Prostate gland (tissue), 2 donors: ENCODE measurements around the gene C1orf21.

Experiments used
- POLR2A ChIP-seq: fragments of 450-650 bp; IDR thresholded peaks from one replicate; pipeline ENCODE4 v1.6.1; 2016; ENCODE audit warnings: antibody characterized with exemption, mild to moderate bottlenecking
- POLR2AphosphoS5 ChIP-seq: sonication (generic); formaldehyde crosslinking; IDR thresholded peaks from one replicate; pipeline ENCODE4 v1.6.1; 2017; ENCODE audit warnings: antibody characterized with exemption
- TF ChIP-seq, protein P1 (sequence below), 4 experiments: fragments of 200-600 bp in 2 of 4; fragments of 450-650 bp in 2 of 4; sonication (generic) in 2 of 4; IDR thresholded peaks; 1 replicate in 3 of 4; 2 replicates in 1 of 4; pipeline ENCODE4 v1.5.1; 2016 to 2019; ENCODE audit warnings: antibody characterized with exemption in 4 of 4, mild to moderate bottlenecking in 2 of 4, moderate library complexity in 2 of 4

DNA sequence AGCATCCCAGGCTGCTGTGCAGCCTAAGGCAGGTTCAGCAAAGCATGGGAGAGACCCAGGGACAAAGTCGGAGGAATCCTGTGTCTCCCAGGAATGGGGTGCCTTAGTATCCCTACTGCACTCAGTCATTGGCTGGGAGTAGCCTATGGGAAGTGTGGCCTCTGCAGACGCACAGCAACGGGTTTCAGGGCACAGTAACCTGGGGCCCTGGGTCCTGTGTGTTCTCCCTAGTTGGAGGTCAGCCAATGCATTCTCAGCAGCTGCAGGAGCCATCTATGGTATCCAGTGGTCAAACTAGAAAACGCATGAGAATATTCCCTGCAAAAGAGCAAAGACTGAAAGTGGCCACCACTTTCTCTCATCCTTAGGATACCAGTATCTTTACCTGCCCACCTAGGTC is 13.7 kb upstream of the C1orf21 start:
- TF ChIP-seq, protein P1, sequence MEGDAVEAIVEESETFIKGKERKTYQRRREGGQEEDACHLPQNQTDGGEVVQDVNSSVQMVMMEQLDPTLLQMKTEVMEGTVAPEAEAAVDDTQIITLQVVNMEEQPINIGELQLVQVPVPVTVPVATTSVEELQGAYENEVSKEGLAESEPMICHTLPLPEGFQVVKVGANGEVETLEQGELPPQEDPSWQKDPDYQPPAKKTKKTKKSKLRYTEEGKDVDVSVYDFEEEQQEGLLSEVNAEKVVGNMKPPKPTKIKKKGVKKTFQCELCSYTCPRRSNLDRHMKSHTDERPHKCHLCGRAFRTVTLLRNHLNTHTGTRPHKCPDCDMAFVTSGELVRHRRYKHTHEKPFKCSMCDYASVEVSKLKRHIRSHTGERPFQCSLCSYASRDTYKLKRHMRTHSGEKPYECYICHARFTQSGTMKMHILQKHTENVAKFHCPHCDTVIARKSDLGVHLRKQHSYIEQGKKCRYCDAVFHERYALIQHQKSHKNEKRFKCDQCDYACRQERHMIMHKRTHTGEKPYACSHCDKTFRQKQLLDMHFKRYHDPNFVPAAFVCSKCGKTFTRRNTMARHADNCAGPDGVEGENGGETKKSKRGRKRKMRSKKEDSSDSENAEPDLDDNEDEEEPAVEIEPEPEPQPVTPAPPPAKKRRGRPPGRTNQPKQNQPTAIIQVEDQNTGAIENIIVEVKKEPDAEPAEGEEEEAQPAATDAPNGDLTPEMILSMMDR (IDR thresholded peaks at IDR 0.05) = no peak
- no peak for TF ChIP-seq POLR2A
- TF ChIP-seq POLR2AphosphoS5 = no peak
